Measurements from ENCODE around the gene PTPN5. TPM values are rescaled to one million over a fixed set of nuclear protein-coding genes. Genes with fewer than 3 reads are reported as not detected.

PTPN5 gene
- total and polyA plus RNA-seq, 2 donors = 0.21 to 1.3 TPM

DNA sequence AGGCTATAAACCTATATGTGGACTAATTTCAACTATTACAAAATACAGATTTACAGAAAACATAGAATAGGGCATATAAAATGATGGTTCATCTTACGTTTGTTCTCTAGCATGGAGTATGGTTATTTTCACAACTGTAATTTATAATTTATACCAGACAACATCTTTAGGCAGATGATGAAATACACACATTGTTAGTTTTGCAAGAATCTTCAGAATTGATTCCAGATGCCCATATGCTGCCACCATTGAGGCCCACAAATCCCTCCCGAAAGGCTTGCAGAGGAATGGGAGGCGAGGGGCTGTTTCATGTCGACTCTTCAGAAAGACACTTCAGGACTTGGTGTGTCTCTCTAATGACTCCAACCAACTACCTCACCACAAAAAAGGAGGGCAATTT, 6.2 kb downstream of the PTPN5 start:
- no peak for DNase-seq (ENCODE audit: extremely low spot score)
- WGBS = 49% methylated on average over 4 of the region's 4 CpGs
- peaks cover 1% of the 10 kb centered on the region for H3K4me1 ChIP-seq (ENCODE audit: insufficient read depth)
- H3K36me3 ChIP-seq (ENCODE audit: insufficient read depth) = no peaks in the 10 kb centered on the region
- no peak overlapping the region for H3K27ac ChIP-seq (ENCODE audit: low read depth)
- no peak overlapping the region for H3K4me3 ChIP-seq (ENCODE audit: low read depth, low read length)

- WGBS = 91% methylated on average over 6 of the region's 6 CpGs
- Histone ChIP-seq H3K27ac (ENCODE audit: low read depth) (no peak overlapping the region), H3K36me3 (ENCODE audit: insufficient read depth) (no peaks in the 10 kb centered on the region), H3K4me3 (ENCODE audit: low read depth, low read length) (no peak overlapping the region), H3K4me1 (ENCODE audit: insufficient read depth) (peaks cover 1% of the 10 kb centered on the region)
- no peak for DNase-seq (ENCODE audit: extremely low spot score)
Measured at GRCh38 chr11:18780896-18781295, 10.7 kb downstream of the PTPN5 start.

GRCh38 chr11:18780329-18780728, 11.3 kb downstream of the PTPN5 start:
- Histone ChIP-seq H3K36me3 (ENCODE audit: insufficient read depth) (no peaks in the 10 kb centered on the region), H3K4me1 (ENCODE audit: insufficient read depth) (peaks cover 1% of the 10 kb centered on the region), H3K4me3 (ENCODE audit: low read depth, low read length) (no peak overlapping the region), H3K27ac (ENCODE audit: low read depth) (no peak overlapping the region)
- DNase-seq (ENCODE audit: extremely low spot score) = no peak
- WGBS = 49% methylated on average over 4 of the region's 4 CpGs

- H3K36me3 ChIP-seq (ENCODE audit: insufficient read depth) = no peaks in the 10 kb centered on the region
- no peak overlapping the region for H3K4me3 ChIP-seq (ENCODE audit: low read depth, low read length)
- DNase-seq (ENCODE audit: extremely low spot score) = no peak
- 88% methylated on average over 4 of the region's 4 CpGs for WGBS
- peaks cover 1% of the 10 kb centered on the region for H3K4me1 ChIP-seq (ENCODE audit: insufficient read depth)
- no peak overlapping the region for H3K27ac ChIP-seq (ENCODE audit: low read depth)
Measured at GRCh38 chr11:18778468-18778867, 13.1 kb downstream of the PTPN5 start.

DNA sequence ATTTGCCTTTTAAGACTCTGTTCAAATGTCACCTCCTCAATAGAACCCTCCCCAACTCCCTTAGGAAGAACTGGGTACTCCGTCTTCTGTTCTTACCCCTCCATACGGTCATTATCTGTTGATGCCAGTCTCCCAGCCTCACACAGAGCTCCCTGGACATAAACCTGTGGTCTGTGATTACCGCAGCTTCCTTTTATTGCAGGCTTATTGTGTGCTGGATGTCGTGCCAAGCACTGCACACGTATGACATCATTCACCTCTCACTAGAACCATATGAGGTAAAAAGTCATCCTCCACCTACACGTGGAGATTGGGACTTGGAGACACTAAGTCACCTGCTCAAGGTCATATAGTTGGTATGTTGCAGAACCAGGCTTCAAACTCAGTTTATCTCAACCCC, 15.3 kb downstream of the PTPN5 start:
- peaks cover 1% of the 10 kb centered on the region for H3K4me1 ChIP-seq (ENCODE audit: insufficient read depth)
- H3K27ac ChIP-seq (ENCODE audit: low read depth) = no peak overlapping the region
- no peak overlapping the region for H3K4me3 ChIP-seq (ENCODE audit: low read depth, low read length)
- no peaks in the 10 kb centered on the region for H3K36me3 ChIP-seq (ENCODE audit: insufficient read depth)
- no peak for DNase-seq (ENCODE audit: extremely low spot score)
- WGBS = 30% methylated on average over 6 of the region's 6 CpGs

DNA sequence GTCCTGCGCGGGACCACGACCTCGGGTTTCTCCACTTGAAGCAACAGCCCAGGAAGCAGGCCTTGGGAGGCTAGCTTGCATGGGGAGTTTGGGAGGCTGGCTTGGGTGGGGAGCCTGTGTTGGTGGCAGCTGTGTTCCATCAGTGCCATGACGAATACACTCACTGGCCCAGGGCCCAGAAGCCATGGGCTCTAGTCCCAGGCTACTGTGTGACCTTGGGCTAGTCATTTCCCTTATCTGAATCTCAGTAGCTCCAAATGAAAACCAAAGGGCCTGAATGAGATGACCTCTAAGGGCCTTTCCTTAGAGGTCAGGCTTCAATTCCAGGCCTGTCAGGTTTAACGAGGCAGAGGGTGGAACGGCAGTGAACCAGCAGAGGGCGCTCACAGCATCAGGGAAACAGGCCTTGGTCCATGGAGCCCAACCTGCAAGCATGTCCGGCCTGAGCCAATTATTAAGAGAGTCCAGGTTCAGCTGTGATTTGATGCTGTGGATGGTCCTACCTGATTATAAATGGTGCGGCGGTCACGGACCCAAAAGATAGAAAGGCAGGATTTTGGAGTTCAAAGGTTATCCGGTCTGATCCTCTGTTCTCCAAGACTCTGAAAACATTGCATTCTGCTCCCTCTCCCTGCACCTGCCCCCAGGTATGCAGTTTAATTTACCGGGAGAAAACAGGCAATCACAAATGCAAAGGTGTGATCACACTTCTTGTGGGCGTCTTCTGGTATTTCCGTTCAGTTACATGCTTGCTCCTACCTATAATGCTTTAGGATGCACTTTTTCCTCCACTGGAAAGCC, 15.9 kb downstream of the PTPN5 start:
- WGBS = 48% methylated on average over 16 of the region's 16 CpGs
- H3K4me3 ChIP-seq (ENCODE audit: low read depth, low read length) = no peak overlapping the region
- no peak overlapping the region for H3K27ac ChIP-seq (ENCODE audit: low read depth)
- H3K4me1 ChIP-seq (ENCODE audit: insufficient read depth) = peaks cover 1% of the 10 kb centered on the region
- no peak for DNase-seq (ENCODE audit: extremely low spot score)
- no peaks in the 10 kb centered on the region for H3K36me3 ChIP-seq (ENCODE audit: insufficient read depth)

DNA sequence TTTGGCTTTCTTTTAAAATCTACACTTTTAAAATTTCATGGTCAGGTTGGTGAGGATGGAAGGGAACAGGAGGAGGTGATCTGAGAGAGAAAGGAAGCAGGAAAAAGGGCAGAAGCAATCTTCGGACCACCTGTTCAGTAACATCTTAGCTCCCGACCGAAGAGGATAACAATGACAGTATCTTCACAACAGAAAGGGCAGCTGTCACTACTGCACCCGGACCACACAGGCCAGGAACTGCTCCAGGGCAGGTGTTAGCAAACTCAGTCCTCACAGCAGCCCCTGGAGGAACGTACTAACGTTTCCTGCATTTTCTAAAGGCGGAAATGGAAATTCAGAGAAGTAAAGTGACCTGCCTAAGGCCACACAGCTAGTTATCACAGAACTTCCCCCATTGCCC, 16.8 kb downstream of the PTPN5 start:
- DNase-seq (ENCODE audit: extremely low spot score) = no peak
- no peaks in the 10 kb centered on the region for H3K36me3 ChIP-seq (ENCODE audit: insufficient read depth)
- H3K4me3 ChIP-seq (ENCODE audit: low read depth, low read length) = no peak overlapping the region
- H3K27ac ChIP-seq (ENCODE audit: low read depth) = no peak overlapping the region
- 76% methylated on average over 7 of the region's 7 CpGs for WGBS
- H3K4me1 ChIP-seq (ENCODE audit: insufficient read depth) = no peaks in the 10 kb centered on the region

- Histone ChIP-seq H3K36me3 (ENCODE audit: insufficient read depth) (no peaks in the 10 kb centered on the region), H3K27ac (ENCODE audit: low read depth) (no peak overlapping the region), H3K4me3 (ENCODE audit: low read depth, low read length) (no peak overlapping the region), H3K4me1 (ENCODE audit: insufficient read depth) (no peaks in the 10 kb centered on the region)
- no peak for DNase-seq (ENCODE audit: extremely low spot score)
- 76% methylated on average over 3 of the region's 3 CpGs for WGBS
Measured at GRCh38 chr11:18773681-18774080, 17.9 kb downstream of the PTPN5 start.

GRCh38 chr11:18773104-18773503, 18.5 kb downstream of the PTPN5 start:
- WGBS = 52% methylated on average over 8 of the region's 8 CpGs
- DNase-seq (ENCODE audit: extremely low spot score) = no peak
- no peak overlapping the region for H3K27ac ChIP-seq (ENCODE audit: low read depth)
- no peaks in the 10 kb centered on the region for H3K36me3 ChIP-seq (ENCODE audit: insufficient read depth)
- H3K4me1 ChIP-seq (ENCODE audit: insufficient read depth) = no peaks in the 10 kb centered on the region
- no peak overlapping the region for H3K4me3 ChIP-seq (ENCODE audit: low read depth, low read length)

- no peak overlapping the region for H3K27ac ChIP-seq (ENCODE audit: low read depth)
- WGBS = 57% methylated on average over 5 of the region's 5 CpGs
- DNase-seq (ENCODE audit: extremely low spot score) = no peak
- no peaks in the 10 kb centered on the region for H3K4me1 ChIP-seq (ENCODE audit: insufficient read depth)
- H3K36me3 ChIP-seq (ENCODE audit: insufficient read depth) = no peaks in the 10 kb centered on the region
- H3K4me3 ChIP-seq (ENCODE audit: low read depth, low read length) = no peak overlapping the region
Measured at GRCh38 chr11:18772211-18772610, 19.4 kb downstream of the PTPN5 start.

GRCh38 chr11:18771266-18772035, 20.1 kb downstream of the PTPN5 start:
- Histone ChIP-seq H3K4me1 (ENCODE audit: insufficient read depth) (no peaks in the 10 kb centered on the region), H3K36me3 (ENCODE audit: insufficient read depth) (no peaks in the 10 kb centered on the region), H3K4me3 (ENCODE audit: low read depth, low read length) (no peak overlapping the region), H3K27ac (ENCODE audit: low read depth) (no peak overlapping the region)
- no peak for DNase-seq (ENCODE audit: extremely low spot score)
- 87% methylated on average over 13 of the region's 13 CpGs for WGBS

DNA sequence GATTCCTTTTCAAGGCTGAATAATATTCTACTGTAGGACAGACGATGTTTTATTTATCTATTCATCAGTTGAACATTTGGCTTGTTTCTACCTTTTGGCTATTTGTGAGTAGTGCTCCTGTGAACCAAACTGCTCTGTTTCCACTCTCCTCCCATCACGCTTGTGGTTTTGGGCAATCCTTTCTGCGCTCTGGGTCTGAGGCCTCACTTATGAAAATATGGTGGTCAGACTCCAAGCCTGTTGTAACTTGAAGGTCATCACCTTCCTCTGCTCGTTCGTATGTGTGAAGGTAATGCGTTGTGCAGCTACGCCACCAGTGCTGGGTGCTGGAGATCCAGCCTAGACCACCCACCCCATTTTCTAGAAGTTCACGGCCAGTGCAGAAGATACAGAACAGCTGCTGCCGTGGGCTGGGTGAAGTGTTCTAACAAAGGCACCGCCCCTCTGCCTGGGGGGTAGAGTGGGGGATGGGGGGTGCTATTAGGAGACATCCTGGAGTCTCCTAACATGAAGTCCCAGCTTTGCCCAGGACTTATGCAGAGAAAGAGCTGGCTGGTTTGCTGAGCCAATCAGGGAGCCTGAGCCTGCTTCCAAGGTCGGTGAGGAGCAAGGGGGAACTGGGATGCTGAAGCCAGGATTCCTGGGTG, 21.0 kb downstream of the PTPN5 start:
- DNase-seq (ENCODE audit: extremely low spot score) = no peak
- no peaks in the 10 kb centered on the region for H3K4me1 ChIP-seq (ENCODE audit: insufficient read depth)
- no peaks in the 10 kb centered on the region for H3K36me3 ChIP-seq (ENCODE audit: insufficient read depth)
- no peak overlapping the region for H3K27ac ChIP-seq (ENCODE audit: low read depth)
- no peak overlapping the region for H3K4me3 ChIP-seq (ENCODE audit: low read depth, low read length)
- 63% methylated on average over 11 of the region's 11 CpGs for WGBS

DNA sequence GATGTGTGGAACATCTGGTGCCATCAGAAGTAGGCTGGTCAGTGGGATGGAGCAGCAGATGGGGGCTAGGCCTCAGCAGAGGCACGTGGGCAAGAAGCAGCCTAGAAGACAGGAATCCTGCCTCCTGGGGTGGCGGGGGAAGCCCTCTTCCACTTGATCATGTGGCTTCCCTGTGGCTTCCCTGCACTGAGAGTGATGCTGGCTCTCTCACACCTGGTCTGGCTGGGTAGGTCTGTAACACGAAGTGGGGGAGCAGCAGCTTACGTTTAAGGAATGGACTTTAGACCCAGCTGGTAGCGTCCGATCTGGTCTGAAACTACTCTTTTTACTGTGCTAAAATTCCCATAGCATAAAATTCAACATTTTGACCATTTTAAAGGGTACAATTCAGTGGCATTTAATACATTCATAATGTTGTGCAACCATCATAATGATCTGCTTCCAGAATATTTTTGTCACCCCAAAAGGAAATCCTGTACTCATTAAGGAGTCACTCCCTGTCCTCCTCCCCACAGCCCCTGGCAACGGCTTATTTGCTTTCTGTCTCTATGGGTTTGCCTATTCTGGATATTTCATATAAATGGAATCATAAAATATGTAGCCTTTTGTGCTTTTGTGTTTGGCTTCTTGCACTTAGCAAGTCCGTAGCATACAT, 21.7 kb downstream of the PTPN5 start:
- DNase-seq (ENCODE audit: extremely low spot score) = no peak
- Histone ChIP-seq H3K4me3 (ENCODE audit: low read depth, low read length) (no peak overlapping the region), H3K27ac (ENCODE audit: low read depth) (no peak overlapping the region), H3K4me1 (ENCODE audit: insufficient read depth) (no peaks in the 10 kb centered on the region), H3K36me3 (ENCODE audit: insufficient read depth) (no peaks in the 10 kb centered on the region)
- WGBS = 44% methylated on average over 8 of the region's 8 CpGs
